A204.1 (cell line): ENCODE results near the gene PARVB.

Experiments
- FAIRE-seq: peaks from 2 replicates; lab custom pipeline; 2012; peaks lifted over from hg19 to GRCh38; lab: Jason Lieb, UNC

PARVB gene

DNA sequence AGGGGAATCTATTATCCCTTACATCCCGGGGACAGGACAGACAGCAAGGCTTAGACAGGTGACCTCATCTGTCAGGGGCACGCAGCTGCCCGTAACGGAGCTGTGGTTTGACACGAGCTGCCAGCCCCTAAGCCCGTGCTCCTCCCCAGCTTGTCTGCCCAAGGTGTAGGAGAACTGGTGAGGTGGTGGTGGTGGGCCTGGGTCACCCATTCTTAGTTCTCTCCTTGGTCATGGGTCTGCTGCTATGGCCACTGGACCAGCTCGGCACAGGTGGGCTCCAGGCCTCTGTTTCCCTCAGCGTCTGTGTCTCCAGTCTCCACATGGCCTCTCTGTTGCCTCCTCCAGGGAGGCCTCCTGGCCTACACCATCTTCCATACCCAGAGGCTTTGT, 162.0 kb downstream of the PARVB start:
- no peak for FAIRE-seq

DNA sequence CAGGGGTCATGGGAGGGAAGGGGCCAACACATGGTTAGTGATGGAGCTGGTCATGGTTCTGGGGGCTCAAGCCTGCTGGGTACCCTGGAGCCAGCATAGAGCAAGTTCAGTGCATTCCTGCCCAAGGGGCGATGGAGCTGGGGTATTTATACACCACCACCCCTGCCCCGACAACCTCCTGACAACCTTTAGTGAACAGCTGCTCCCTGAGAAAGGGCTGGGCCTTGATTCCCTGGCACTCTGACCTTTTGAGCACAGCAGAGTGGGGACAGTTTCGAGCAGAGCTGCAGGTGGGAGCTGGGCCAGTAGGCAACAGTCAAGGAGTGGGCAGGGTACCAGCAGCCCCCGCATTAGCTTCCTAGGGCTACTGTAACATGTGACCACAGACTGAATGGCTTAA, 162.6 kb downstream of the PARVB start:
- FAIRE-seq, result no peak

DNA sequence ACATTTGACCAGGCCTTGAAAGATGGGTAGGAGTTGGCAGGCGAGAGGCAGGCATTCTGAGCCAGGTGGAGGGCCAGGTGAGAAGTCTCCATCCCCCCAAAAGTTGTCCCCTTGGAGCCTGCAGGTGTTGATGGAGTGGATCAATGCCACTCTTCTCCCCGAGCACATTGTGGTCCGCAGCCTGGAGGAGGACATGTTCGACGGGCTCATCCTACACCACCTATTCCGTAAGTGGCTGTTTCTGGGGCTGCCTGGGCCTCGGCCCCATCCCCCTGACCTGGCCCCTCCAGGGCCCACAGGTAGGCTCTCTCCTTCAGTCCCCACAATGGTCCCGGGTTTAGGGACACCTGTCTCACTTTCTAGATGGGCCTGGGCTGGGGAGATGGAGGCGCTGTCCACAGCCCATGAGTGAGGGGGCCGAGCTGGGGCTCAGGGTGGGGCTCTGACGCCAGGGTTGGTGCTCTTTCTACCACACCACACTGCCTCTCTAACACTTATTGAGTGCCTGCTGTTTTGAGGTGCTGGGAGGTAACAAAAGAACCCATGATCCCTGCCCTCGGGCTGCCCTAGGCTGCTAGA, 163.6 kb downstream of the PARVB start:
- no peak for FAIRE-seq

DNA sequence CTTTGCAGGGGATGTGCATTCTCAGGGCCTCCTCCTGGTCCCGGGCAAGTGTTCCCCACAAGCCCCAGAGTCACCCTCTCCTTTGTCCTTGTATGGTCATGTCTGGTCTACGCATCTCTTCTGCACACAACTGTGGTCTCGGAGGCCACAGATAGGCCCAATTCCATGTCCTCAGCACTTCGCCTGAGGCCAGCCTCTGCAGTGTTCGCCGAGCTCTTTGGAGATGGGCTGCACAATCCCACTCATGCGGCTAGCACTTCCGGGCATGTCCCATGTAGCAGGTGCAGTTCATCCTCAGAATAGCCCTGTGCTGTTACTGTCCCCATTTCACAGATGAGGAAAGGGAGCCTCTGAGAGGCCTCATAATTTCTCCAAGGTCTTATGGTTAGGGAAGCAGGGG, 164.2 kb downstream of the PARVB start:
- FAIRE-seq, result no peak

DNA sequence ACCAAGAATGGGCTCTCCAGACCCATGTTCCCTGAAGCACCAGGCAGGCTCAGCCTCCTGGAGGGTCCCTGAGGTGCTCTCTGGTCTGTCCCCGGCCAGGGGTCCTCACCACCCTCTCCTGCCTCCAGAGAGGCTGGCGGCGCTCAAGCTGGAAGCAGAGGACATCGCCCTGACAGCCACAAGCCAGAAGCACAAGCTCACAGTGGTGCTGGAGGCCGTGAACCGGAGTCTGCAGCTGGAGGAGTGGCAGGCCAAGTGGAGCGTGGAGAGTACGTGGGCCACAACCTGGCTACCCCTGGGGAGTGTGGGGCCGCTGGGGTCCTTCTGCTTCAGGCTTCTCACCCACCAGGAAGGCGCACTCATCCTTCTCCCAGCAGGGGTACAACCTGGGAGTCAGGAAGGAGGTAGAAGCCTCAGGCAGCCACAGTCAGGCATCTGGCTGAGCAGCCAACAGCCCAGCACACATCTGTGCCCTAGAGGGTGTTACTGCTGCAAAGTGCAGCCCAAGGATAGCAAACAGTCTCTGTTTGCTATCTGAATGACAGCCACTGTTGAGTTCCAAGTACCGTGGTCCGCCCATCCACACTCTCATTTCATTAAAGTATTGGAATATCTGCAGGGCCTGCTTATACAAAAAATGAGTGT, 165.0 kb downstream of the PARVB start:
- no peak for FAIRE-seq

DNA sequence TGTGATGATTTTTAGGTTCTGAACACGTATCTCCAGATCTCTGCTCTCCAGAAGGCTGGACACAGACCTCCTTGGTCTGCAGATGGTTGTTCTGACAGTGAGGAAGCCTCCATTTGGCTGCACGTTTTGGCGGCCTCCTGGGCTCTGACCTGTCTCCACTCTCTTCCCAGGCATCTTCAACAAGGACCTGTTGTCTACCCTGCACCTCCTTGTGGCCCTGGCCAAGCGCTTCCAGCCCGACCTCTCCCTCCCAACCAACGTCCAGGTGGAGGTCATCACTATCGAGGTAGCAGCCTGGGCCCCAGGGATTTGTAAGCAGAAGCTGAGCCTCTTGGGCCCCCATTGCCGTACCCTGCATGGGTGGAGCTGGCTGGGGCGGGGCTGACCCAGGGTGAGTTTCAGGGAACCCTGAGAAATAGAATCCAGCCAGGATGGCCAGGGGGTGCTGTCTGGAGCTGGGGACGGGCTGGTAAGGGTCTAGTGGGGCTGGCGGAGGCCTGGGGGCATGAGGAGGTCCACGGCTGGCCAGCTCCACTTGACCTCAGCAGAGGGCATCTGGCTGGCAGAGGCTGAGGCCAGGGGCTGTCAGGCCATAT, 166.4 kb downstream of the PARVB start:
- FAIRE-seq, result no peak

DNA sequence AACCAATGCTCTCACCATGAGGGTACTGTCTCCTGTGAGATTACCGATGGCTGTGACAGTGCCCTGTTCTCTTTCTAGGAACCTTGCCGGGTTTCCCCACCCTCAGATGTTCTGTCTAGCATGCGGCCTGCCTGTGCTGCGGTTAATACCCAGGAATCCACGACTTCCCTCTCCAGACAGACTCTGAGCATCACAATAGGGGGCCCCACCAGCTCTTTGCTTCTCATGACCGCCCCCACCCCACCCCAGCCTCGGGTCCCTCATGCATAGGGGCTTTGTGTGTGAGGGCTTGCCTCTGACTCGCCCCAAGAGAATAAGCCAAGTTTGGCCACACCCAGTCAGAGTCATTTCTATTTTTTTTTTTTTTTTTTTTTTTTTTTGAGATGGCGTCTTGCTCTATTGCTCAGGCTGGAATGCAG, 166.9 kb downstream of the PARVB start:
- FAIRE-seq, result no peak

DNA sequence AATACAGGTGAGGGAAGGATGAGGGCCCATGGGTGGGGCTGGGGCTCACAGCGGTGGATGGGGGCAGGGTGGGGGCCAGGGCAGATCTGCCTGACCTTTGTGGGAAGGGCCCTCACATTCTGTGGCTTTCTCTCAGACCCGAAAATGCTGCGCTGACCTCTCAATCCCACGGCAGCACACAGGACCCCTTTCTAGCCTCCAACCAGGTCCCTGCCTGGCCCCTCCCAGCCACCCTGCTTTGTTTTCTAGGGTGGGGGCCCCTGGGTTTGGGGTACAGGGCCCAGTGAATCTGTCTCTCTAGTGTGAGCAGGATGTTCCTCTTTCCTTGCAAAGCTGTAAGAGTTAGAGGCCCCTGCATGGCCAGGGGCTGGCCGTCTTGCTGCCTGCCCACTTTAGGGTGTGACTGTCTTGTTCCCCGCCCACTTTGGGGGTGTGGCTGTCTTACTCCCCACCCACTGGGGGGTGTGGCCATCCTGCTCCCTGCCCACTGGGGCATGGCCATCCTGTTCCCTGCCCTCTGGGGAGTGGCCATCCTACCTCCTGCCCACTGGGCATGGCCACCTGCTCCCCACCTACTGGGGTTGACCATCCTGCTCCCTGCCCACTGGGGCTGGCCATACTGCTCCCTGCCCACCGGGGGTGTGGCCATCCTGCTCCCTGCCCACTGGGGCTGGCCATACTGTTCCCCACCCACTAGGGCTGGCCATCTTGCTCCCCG, 168.2 kb downstream of the PARVB start:
- FAIRE-seq, result no peak

DNA sequence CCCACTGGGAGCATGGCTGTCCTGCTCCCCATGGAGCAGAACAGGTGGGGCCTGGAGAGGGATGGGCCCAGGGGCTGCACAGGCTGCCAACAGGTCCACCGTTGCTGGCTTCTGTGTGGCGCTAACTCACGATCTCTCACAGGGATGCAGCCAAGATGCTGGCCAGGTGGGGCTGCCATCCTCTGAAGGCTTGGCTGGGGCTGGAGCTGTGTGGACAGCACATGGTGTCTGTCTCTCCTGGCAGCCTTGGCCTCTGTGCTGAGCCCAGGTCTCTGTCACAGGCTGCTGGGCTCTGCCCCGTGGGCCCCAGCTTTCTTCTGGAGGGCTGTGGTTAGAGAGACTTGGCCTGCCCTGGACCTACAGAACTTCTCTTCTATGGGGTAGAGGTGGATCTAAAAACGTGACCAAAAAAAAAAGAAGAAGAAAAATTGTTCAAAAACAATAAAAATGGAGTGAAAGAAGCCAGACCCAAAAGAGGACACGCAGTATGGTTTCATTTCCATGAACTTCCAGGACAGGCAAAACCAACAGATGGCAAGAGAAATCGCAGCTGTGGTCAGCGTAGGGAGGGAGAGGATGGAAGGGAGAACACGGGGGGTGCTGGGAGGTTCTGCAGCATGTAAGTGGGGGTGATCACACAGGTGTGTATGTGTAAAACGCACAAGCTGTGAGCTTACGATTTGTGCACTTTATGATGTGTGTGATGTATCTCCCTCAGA, 168.9 kb downstream of the PARVB start:
- no peak for FAIRE-seq

DNA sequence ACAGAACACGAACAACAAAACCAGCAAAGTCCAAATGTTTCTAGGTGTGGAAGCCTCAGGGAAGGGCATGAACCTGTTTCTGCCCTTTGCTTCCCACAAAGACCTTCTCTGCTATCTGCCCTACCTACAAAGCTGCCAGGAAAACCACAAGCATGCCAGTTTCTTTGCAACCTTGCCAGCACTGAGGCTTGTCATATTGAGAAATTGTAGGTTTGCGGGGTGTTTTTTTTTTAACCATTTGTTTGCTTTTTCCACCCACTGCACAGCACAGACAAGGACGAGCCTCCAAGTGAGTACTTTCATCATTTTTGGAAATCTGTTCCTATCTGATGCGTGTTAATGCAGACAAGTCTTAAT, 169.4 kb downstream of the PARVB start:
- no peak for FAIRE-seq

DNA sequence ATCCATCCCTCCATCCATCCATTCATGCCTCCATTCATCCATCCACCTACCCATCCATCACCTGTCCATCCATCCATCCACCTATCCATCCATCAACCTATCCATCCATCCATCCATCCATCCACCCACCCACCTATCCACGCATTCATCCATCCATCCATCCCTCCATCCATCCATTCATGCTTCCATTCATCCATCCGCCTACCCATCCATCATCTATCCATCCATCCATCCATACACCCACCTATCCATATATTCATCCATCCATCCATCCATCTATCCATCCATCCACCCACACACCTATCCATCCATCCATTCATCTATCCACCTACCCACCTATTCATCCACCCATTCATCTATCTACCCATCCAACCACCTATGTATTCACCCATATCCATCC, 170.5 kb downstream of the PARVB start:
- no peak for FAIRE-seq

DNA sequence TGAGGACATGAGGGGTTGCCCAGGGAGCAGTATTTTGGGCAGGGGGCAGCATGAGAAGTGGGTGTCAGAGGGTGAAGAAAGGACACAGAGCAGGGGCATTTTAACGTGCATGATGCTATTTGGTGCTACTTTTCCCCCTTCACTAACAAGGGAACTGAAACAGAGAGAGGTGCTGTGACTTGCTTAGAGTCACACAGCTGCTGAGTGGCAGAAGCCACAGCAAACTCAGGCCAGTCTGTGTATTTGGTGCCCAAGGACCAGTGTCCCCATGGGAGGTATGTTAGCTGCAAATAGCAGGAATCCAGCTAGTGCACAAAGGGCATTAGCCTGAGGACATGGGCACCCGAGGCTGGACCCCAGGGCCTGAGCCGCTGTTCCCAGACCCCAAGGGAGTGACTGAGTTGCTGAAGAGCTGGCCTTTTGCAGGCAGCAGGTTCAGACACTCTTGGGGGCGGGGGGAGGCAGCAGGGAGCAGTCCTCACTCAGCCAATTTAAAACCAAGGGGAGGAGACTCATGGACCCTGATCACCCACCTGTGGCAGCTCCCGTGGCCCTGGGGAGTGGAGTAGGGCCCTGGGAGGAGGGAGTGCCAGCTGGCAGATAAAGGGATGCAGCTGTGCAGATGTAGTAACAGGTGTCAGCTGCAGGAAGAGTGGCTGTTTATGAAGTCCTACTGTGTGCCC, 171.2 kb downstream of the PARVB start:
- no peak for FAIRE-seq

DNA sequence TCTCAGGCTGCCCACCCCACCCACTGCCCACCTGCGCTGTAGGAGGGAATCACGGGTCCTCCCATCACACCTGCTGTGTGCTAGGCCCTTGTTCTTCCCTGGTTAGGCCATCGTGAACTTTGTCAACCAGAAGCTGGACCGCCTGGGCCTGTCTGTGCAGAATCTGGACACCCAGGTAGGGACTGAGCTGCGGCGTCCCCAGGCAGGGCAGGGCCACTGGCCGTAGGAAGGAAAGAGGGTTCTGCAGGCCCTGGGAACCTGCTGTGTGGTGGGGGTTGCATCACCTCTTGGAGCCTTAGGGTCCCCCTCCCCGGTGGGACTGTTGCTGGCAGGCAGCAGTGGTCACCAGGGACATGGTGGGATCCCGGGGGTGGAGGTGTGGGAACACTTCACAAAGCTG, 172.1 kb downstream of the PARVB start:
- no peak for FAIRE-seq

DNA sequence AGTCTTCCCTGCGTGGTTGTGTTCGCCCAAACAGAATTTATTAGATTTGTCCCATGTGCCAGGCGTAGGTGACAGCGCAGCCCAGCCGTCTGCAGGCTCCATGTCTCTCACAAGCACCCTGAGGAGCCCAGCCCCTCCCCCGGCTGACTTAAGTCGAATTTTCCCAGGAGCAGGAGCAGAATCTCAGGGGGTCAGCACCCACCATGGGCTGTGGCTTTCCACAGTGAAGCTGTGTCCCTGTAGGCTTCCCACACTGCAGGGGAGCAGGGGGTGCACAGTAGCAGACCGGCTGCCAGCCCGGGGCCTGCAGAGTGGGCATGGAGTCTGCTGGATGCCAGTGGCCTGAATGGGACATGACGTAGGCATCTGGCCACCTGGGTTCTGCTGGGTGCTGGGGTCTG, 172.6 kb downstream of the PARVB start:
- no peak for FAIRE-seq

DNA sequence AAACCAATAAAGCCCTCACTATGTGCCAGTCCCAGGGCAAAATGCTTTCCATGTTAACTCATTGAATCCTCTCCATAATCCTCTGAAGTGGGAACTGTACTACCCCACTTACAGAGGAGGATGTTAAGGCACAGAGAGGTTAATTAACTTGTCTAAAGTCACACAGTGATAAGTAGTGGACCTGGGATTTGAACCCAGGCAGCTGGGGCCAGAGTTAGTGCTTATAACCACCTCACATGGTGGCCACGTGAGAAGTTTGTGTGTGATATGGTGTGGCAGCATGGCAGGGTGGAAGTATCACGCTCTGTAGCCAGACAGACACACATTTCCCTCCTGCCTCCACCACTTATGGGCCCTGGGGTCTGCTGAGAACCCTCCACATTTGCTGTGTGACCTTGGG, 173.2 kb downstream of the PARVB start:
- FAIRE-seq, result no peak

DNA sequence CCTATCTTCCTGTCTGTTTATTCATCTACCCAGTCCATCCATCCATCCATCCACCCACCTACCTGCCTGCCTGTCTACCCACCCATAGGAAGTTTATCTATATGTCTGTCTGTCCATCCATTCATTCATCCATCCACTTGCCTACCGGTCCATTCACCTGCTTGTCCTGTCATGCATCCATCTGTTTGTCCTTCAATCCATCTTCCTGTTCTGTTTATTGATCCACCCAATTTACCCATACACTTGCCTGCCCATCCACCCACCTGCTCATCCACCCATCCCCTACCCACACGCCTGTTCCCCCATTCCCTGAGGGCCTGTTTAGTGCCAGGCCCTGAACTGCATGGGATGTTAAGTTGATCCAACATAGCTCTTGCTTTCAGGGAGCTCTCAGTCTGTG, 175.1 kb downstream of the PARVB start:
- FAIRE-seq, result no peak

DNA sequence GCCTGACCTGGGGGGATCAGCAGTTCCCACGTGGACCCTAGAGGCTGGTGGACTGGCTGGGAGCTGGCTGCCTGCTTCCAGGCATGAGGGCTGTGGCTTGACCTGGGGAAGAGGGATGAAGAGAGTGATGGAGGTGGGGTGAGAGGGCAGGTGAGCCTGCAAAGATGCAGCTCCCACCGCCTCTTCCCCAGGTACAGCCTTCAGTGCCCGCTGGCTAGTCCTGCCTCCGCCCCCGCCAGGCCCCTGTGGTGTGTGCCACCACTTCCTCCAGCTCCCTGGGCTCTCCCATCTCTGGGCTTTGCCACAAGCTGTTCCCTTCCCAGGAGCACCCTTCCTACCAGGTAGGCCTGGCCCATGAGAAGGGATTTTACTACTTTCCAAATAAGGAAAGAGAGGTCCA, 175.8 kb downstream of the PARVB start:
- FAIRE-seq, result no peak

DNA sequence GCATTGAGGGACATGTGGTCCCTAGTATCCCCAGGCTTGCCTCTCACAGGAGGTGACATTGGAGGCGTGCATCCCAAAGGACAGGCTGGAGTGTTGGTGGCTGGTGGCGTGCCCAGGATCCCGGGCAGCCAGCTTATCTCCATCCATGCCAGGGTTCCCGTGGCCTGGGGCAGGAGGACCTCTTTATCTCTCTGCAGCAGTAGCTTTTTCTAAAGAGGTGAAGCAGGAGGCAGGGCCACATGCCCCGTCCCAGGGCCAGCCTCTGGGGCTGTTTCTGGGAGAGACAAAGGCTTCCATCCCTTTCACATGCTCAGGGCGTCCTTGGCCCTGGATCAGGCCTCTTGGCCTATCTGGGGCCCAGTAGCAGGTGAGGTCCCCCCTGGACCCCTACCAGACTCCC, 176.3 kb downstream of the PARVB start:
- no peak for FAIRE-seq

DNA sequence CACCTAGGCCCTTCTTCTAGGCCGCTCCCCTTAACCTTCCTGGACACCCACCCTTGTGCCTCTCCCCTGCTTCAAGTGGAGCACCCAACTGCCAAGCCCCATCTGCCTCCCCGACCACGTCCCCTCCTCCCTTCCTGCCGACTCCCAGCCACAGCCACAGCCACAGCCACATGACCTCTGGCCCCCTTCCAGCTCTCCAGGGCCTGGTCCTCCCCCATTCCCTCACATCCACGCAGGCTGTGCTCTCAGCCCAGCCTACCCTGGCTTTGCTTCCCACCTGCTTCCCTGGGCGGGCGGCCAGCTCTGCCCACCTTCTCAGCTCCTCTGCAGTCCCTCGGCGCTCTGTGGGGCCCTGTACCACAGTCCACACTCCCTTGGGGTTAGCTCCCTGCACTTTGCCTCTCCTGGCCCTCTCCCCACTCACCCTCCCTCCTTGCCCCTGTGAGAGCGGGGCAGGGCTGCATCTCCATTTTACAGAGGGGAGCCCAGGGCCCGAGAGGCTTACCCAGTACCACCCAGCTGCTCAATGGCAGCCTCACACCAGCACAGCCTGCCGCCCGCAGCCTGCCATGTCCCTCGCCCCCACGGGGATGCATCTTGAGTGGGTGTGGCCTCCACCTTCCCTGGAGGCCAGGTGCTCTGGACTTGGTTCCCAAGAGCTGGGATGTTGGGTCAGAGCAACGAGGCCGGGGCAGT, 176.9 kb downstream of the PARVB start:
- FAIRE-seq, result no peak

DNA sequence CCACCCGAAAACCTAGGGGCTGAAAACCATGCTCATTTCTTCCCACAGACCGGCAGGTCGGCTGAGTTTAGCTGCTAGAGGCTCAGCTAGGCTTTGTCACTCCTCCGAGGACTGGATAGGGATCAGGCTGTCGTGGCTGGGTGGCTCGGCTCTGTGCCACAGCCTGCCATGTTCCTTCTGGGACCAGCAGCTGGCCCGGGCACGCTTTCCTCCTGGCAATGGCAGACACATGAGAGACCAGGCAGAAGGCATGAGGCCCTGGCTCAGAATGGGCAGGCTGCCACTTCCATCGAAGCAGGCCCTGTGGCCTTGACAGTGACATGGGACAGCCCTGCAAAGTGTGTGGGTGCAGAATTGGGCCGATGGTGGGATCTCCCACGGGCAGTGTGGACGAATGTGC, 177.6 kb downstream of the PARVB start:
- no peak for FAIRE-seq

DNA sequence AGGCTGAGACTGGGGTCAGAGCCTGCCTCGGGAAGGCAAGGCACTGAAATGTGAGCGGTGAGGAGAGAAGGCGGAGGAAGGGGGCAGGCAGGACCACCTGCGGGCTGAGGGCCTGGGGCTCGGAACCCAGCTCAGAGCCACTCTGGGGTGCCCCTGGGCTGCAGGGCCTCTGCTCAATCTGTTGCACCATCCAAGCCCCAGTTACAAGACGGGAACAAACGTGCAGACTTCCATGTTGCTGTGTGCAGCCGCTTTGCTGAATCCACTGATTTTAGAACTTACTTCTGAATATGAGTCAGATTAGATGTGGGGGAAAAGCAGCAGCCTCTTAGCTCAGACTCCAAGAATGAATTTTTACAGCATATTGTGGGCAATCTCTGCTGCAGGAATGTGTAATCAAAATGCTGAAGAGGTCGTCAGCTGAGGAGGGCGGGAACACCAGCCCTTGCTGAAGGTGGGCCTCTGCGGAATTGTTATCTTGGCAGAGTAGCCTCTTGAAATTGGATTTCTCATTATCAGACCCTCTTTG, 178.2 kb downstream of the PARVB start:
- FAIRE-seq, result no peak

DNA sequence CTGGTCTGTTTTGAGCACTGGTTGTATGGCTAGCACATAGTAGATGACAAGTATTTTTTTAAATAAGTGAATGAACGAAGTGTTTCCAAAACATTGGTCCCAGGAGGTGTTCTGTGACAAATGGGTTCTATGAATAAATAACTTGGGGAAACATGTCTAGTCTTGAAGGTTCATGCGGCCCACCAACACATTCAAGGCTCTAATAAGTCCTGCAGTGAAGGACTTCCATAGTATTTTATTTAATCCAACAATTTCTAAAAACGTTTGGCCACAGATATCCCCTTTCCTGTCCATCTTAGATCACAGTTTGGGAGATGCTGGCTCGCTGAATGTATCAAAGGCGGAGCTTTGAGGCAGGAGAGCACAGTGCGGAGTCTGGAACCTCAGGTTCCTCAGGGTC, 179.1 kb downstream of the PARVB start:
- FAIRE-seq, result no peak
